K562 (cell line): ENCODE measurements around the gene NT5C2. TPM values are rescaled to one million over a fixed set of nuclear protein-coding genes. Genes with fewer than 3 reads are reported as not detected.
A peak's percentile ranks its signal among the peaks of the same experiment; 100 is the strongest.

ENCODE experiments used
- C11orf30 ChIP-seq: fragments of 450-650 bp; IDR thresholded peaks from 2 replicates; pipeline ENCODE4 v1.6.1; 2016; ENCODE audit warnings: low read depth, mild to moderate bottlenecking
- CREBBP ChIP-seq: IDR thresholded peaks from one replicate; pipeline ENCODE4 v1.6.1; 2012; ENCODE audit warnings: low read depth, mild to moderate bottlenecking, control low read depth, inconsistent platforms, low read length
- HDAC6 ChIP-seq: IDR thresholded peaks from 2 replicates; pipeline ENCODE4 v1.6.1; 2012; ENCODE audit warnings: low read depth, mild to moderate bottlenecking, control low read depth, inconsistent platforms, low read length, moderate library complexity
- HMG20B ChIP-seq: fragments of 250-450 bp; sonication (Bioruptor Pico); IDR thresholded peaks from 2 replicates; pipeline ENCODE4 v1.5.0; 2021; ENCODE audit warnings: mild to moderate bottlenecking
- ILF3 ChIP-seq: fragments of 450-650 bp; IDR thresholded peaks from 2 replicates; pipeline ENCODE4 v1.6.1; 2018; ENCODE audit warnings: antibody characterized with exemption, mild to moderate bottlenecking, moderate library complexity, borderline replicate concordance
- MBD2 ChIP-seq: sonication (generic); IDR thresholded peaks from 2 replicates; pipeline ENCODE4 v1.6.1; 2016; ENCODE audit warnings: low read depth, borderline replicate concordance
- MCM3 ChIP-seq: fragments of 450-650 bp; IDR thresholded peaks from 2 replicates; pipeline ENCODE4 v1.6.1; 2016
- NCOA6 ChIP-seq: fragments of 450-650 bp; IDR thresholded peaks from 2 replicates; pipeline ENCODE4 v1.6.1; 2017; ENCODE audit warnings: mild to moderate bottlenecking
- NFE2 ChIP-seq: IDR thresholded peaks from 2 replicates; pipeline ENCODE4 v1.6.1; 2014; ENCODE audit warnings: antibody characterized with exemption, low read depth
- OTX1 ChIP-seq: fragments of 450-650 bp; formaldehyde crosslinking; IDR thresholded peaks from 2 replicates; pipeline ENCODE4 v1.4.0; 2022; ENCODE audit warnings: mild to moderate bottlenecking
- RUNX1 ChIP-seq: sonication (generic); IDR thresholded peaks from 2 replicates; pipeline ENCODE4 v1.6.1; 2016; ENCODE audit warnings: antibody characterized with exemption, low read depth
- SIN3B ChIP-seq: fragments of 450-650 bp; IDR thresholded peaks from 2 replicates; pipeline ENCODE4 v1.6.1; 2017; ENCODE audit warnings: low read depth, mild to moderate bottlenecking, moderate library complexity
- SMARCB1 ChIP-seq: IDR thresholded peaks from 2 replicates; pipeline ENCODE4 v1.6.1; 2011; ENCODE audit warnings: improper control_type of control experiment, low read depth; ENCODE audit not compliant: insufficient read length
- SREBF2 ChIP-seq: sonication (generic); formaldehyde crosslinking; IDR thresholded peaks from 2 replicates; pipeline ENCODE4 v1.4.0; 2020; ENCODE audit warnings: mild to moderate bottlenecking, missing genetic modification reagents
- ZEB2 ChIP-seq: fragments of 450-650 bp; IDR thresholded peaks from 2 replicates; pipeline ENCODE4 v1.6.1; 2016
- ZNF165 ChIP-seq: fragments of 250-450 bp; sonication (Bioruptor Pico); IDR thresholded peaks from 2 replicates; pipeline ENCODE4 v1.4.0; 2020; ENCODE audit warnings: borderline replicate concordance
- ZNF3 ChIP-seq: fragments of 250-450 bp; sonication (Bioruptor Pico); IDR thresholded peaks from 2 replicates; pipeline ENCODE4 v1.5.0; 2021; ENCODE audit warnings: mild to moderate bottlenecking, moderate library complexity
- ZNF444 ChIP-seq: fragments of 250-450 bp; sonication (Bioruptor Pico); IDR thresholded peaks from 2 replicates; pipeline ENCODE4 v1.4.0; 2020; ENCODE audit warnings: mild to moderate bottlenecking, moderate library complexity
- ZNF561 ChIP-seq: fragments of 450-650 bp; formaldehyde crosslinking; conservative IDR thresholded peaks from 2 replicates; pipeline ENCODE4 v1.4.0; 2020; ENCODE audit warnings: mild to moderate bottlenecking, moderate library complexity
- ZSCAN32 ChIP-seq: fragments of 450-650 bp; formaldehyde crosslinking; IDR thresholded peaks from 2 replicates; pipeline ENCODE4 v1.4.0; 2020; ENCODE audit warnings: mild to moderate bottlenecking, moderate library complexity
- polyA plus RNA-seq, 8 experiments: library from polyadenylated mRNA; depleted of rRNA in 4 of 8; stranded (reverse) in 5 of 8; unstranded in 3 of 8; fragments of >200 nt; fragmentation: Nextera tagmentation in 2 of 8; fragmentation: Illumina TruSeq in 1 of 8; extraction: Ambion mirVana in 2 of 8; extraction: Trizol in 1 of 8; gene quantifications; 2 replicates each; pipeline versions ENCODE4 v1.2.1 to v1.2.3, GENCODE V29; 2011 to 2014; ENCODE audit warnings: inconsistent platforms in 1 of 8, missing spikeins in 1 of 8
- total RNA-seq, 7 experiments: library from RNA; depleted of rRNA in 6 of 7; stranded (reverse); fragments of >200 nt in 6 of 7; fragmentation: Illumina TruSeq in 2 of 7; extraction: Trizol in 2 of 7; gene quantifications; 2 replicates each; pipeline versions ENCODE4 v1.2.1 to v1.2.3, GENCODE V29; 2011 to 2021; ENCODE audit warnings: low replicate concordance in 1 of 7
- TF ChIP-seq, protein P1 (sequence below): fragments of 200-400 bp; formaldehyde crosslinking; IDR thresholded peaks from 2 replicates; pipeline ENCODE4 v1.6.1; 2017; ENCODE audit warnings: mild to moderate bottlenecking, low read depth, low read length, moderate library complexity
- TF ChIP-seq, protein P2 (sequence below): fragments of 450-650 bp; IDR thresholded peaks from 2 replicates; pipeline ENCODE4 v1.6.1; 2016; ENCODE audit warnings: mild to moderate bottlenecking
- TF ChIP-seq, protein P3 (sequence below): fragments of 250-450 bp; sonication (Bioruptor Pico); IDR thresholded peaks from 2 replicates; pipeline ENCODE4 v1.5.0; 2020; ENCODE audit warnings: mild to moderate bottlenecking, borderline replicate concordance

The NT5C2 gene
- total and polyA plus RNA-seq, 9 of the 15 experiments (the other 6 are each of a cell fraction or from before 2014, with no cell fraction given): 11.3 to 45.2 (median 27.7) TPM

DNA sequence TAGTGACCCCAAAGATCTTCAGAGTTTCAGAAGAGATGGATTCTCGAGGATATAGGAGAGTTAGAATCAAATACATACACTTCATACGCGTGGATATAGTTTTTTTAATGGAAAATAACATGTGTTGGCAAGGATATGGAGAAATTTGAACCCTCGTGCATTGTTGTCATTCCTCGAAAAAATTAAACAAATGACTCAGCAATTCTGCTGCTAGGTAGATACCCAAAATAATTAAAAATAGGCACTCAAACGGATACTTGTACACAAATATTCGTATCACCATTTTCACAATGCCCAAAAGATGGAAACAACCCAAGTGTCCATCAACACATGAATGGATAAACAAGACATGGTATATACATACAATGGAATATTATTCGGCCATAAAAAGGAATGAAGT is 5.6 kb upstream of the NT5C2 start (continued):
- no peak for TF ChIP-seq ZNF3 (CRISPR knock-in tag)
- TF ChIP-seq ILF3: no peak
- no peak for TF ChIP-seq SMARCB1
- TF ChIP-seq SIN3B: no peak
- TF ChIP-seq, protein P1, sequence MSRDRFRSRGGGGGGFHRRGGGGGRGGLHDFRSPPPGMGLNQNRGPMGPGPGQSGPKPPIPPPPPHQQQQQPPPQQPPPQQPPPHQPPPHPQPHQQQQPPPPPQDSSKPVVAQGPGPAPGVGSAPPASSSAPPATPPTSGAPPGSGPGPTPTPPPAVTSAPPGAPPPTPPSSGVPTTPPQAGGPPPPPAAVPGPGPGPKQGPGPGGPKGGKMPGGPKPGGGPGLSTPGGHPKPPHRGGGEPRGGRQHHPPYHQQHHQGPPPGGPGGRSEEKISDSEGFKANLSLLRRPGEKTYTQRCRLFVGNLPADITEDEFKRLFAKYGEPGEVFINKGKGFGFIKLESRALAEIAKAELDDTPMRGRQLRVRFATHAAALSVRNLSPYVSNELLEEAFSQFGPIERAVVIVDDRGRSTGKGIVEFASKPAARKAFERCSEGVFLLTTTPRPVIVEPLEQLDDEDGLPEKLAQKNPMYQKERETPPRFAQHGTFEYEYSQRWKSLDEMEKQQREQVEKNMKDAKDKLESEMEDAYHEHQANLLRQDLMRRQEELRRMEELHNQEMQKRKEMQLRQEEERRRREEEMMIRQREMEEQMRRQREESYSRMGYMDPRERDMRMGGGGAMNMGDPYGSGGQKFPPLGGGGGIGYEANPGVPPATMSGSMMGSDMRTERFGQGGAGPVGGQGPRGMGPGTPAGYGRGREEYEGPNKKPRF: no peak
- TF ChIP-seq ZEB2: no peak
- TF ChIP-seq MCM3: no peak
- no peak for TF ChIP-seq ZNF444
- TF ChIP-seq, protein P2, sequence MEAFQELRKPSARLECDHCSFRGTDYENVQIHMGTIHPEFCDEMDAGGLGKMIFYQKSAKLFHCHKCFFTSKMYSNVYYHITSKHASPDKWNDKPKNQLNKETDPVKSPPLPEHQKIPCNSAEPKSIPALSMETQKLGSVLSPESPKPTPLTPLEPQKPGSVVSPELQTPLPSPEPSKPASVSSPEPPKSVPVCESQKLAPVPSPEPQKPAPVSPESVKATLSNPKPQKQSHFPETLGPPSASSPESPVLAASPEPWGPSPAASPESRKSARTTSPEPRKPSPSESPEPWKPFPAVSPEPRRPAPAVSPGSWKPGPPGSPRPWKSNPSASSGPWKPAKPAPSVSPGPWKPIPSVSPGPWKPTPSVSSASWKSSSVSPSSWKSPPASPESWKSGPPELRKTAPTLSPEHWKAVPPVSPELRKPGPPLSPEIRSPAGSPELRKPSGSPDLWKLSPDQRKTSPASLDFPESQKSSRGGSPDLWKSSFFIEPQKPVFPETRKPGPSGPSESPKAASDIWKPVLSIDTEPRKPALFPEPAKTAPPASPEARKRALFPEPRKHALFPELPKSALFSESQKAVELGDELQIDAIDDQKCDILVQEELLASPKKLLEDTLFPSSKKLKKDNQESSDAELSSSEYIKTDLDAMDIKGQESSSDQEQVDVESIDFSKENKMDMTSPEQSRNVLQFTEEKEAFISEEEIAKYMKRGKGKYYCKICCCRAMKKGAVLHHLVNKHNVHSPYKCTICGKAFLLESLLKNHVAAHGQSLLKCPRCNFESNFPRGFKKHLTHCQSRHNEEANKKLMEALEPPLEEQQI: no peak
- no peak for TF ChIP-seq HMG20B (CRISPR knock-in tag)
- no peak for TF ChIP-seq HDAC6
- no peak for TF ChIP-seq NCOA6
- TF ChIP-seq CREBBP: no peak
- no peak for TF ChIP-seq ZSCAN32 (CRISPR knock-in tag)
- TF ChIP-seq MBD2: no peak
- TF ChIP-seq C11orf30: peak; percentile 87
- TF ChIP-seq, protein P3, sequence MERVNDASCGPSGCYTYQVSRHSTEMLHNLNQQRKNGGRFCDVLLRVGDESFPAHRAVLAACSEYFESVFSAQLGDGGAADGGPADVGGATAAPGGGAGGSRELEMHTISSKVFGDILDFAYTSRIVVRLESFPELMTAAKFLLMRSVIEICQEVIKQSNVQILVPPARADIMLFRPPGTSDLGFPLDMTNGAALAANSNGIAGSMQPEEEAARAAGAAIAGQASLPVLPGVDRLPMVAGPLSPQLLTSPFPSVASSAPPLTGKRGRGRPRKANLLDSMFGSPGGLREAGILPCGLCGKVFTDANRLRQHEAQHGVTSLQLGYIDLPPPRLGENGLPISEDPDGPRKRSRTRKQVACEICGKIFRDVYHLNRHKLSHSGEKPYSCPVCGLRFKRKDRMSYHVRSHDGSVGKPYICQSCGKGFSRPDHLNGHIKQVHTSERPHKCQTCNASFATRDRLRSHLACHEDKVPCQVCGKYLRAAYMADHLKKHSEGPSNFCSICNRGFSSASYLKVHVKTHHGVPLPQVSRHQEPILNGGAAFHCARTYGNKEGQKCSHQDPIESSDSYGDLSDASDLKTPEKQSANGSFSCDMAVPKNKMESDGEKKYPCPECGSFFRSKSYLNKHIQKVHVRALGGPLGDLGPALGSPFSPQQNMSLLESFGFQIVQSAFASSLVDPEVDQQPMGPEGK (CRISPR knock-in tag): no peak
- no peak for TF ChIP-seq ZNF561 (CRISPR knock-in tag)
- no peak for TF ChIP-seq RUNX1
- TF ChIP-seq SREBF2: no peak
- peak; percentile 67 for TF ChIP-seq NFE2
- no peak for TF ChIP-seq OTX1 (CRISPR knock-in tag)
- TF ChIP-seq ZNF165 (CRISPR knock-in tag): no peak
